ENCODE measurements around the gene IP6K2.
"Not testable (repeated sequence)": the region's sequence is repeated elsewhere in the genome, so short reads cannot be mapped to it uniquely, and the experiment has no call there.

DNA sequence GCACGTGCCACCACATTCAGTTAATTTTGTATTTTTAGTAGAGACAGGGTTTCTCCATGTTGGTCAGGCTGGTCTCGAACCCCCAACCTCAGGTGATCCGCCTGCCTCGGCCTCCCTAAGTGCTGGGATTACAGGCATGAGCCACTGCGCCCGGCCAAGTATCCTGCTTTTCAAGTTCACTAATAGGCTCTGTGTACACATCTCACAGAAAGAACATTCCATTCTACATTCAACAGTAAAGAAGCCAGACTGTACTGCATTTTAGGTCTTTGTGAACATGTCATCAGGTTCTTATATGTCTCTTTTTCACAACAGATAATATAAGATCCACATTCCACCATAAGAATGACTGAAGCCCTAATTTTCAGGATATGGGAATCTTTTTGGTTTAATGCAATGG is 42.5 kb upstream of the IP6K2 start:
- not testable (repeated sequence) for TF ChIP-seq POLR2AphosphoS2 (IDR thresholded peaks at IDR 0.05; ENCODE audit: low read depth, low read length); CTCF (IDR thresholded peaks at IDR 0.05 in 2 of 3, conservative IDR thresholded peaks at IDR 0.05 in 1 of 3; ENCODE audit: control insufficient read depth in 2 of 3, extremely low read depth in 1 of 3, insufficient read depth in 1 of 3, low read depth in 3 of 3, low read length in 3 of 3)

All from GM12878 (cell line).